WERI-Rb-1 (cell line): ENCODE data around the gene NOL7.

Experiments
- DNase-seq: peaks from one replicate; pipeline ENCODE4 v3.0.0-alpha.2; 2020
- H3K27ac ChIP-seq: fragments of 250-450 bp; sonication (Bioruptor Pico); 2 replicates; pipeline ENCODE4 v1.5.1; 2020; ENCODE audit warnings: mild to moderate bottlenecking, moderate library complexity
- H3K27me3 ChIP-seq: fragments of 250-450 bp; sonication (Bioruptor Pico); 2 replicates; pipeline ENCODE4 v1.5.1; 2021; ENCODE audit warnings: mild to moderate bottlenecking, low read depth, moderate library complexity; ENCODE audit not compliant: insufficient read depth, severe bottlenecking
- H3K36me3 ChIP-seq: fragments of 250-450 bp; sonication (Bioruptor Pico); 2 replicates; pipeline ENCODE4 v1.5.1; 2020; ENCODE audit warnings: mild to moderate bottlenecking, moderate library complexity
- H3K4me3 ChIP-seq: 2 replicates; pipeline ENCODE4 v1.5.1; 2011; ENCODE audit warnings: low read depth, mild to moderate bottlenecking, control low read depth, low read length
- H3K9me3 ChIP-seq: fragments of 250-450 bp; sonication (Bioruptor Pico); 2 replicates; pipeline ENCODE4 v1.5.1; 2021; ENCODE audit warnings: mild to moderate bottlenecking, moderate library complexity; ENCODE audit not compliant: severe bottlenecking
- TF ChIP-seq, protein P1 (sequence below): IDR thresholded peaks from 2 replicates; pipeline ENCODE4 v1.5.1; 2011; ENCODE audit warnings: low read depth, mild to moderate bottlenecking, control low read depth, inconsistent platforms, low read length

The NOL7 gene

DNA sequence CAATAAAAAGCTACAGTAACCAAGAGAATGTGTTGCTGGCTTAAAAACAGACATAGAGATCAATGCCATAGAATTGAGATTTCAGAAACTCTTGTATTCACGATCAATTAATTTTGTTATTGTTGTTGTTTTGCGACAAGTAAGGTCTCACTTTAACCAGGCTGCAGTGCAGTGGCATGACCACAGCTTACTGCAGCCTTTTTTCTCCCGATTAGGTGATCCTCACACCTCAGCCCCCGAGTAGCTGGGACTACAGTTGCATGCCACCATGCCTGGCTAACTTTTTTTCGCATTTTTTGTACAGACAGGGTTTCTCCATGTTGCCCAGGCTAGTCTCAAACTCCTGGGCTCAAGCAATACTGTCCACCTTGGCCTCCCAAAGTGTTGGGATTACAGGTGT is 54.3 kb downstream of the NOL7 start:
- TF ChIP-seq, protein P1, sequence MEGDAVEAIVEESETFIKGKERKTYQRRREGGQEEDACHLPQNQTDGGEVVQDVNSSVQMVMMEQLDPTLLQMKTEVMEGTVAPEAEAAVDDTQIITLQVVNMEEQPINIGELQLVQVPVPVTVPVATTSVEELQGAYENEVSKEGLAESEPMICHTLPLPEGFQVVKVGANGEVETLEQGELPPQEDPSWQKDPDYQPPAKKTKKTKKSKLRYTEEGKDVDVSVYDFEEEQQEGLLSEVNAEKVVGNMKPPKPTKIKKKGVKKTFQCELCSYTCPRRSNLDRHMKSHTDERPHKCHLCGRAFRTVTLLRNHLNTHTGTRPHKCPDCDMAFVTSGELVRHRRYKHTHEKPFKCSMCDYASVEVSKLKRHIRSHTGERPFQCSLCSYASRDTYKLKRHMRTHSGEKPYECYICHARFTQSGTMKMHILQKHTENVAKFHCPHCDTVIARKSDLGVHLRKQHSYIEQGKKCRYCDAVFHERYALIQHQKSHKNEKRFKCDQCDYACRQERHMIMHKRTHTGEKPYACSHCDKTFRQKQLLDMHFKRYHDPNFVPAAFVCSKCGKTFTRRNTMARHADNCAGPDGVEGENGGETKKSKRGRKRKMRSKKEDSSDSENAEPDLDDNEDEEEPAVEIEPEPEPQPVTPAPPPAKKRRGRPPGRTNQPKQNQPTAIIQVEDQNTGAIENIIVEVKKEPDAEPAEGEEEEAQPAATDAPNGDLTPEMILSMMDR, result no peak
- H3K27me3 ChIP-seq, result no peaks in the 10 kb centered on the region
- no peak overlapping the region for H3K4me3 ChIP-seq
- DNase-seq, result no peak
- H3K27ac ChIP-seq, result no peak overlapping the region
- H3K36me3 ChIP-seq, result no peaks in the 10 kb centered on the region
- peaks cover 5% of the 10 kb centered on the region for H3K9me3 ChIP-seq
